HCT116 (cell line): Measurements from ENCODE around the gene INHBE.

ENCODE experiments used
- CEBPB ChIP-seq: IDR thresholded peaks from 2 replicates; pipeline ENCODE4 v1.6.1; 2012; ENCODE audit warnings: low read depth
- CTCF ChIP-seq, 3 experiments: fragments of 200-600 bp in 1 of 3; sonication (generic) in 1 of 3; IDR thresholded peaks in 2 of 3; conservative IDR thresholded peaks in 1 of 3; 2 replicates each; pipeline ENCODE4 v1.5.1; 2012 to 2017; ENCODE audit warnings: low read depth in 2 of 3, low read length in 2 of 3, antibody characterized with exemption in 1 of 3, borderline replicate concordance in 1 of 3, control low read depth in 1 of 3, mild to moderate bottlenecking in 1 of 3, mixed read lengths in 1 of 3, mixed run types in 1 of 3, moderate library complexity in 1 of 3; ENCODE audit not compliant: insufficient read depth in 1 of 3
- EGR1 ChIP-seq: IDR thresholded peaks from 2 replicates; pipeline ENCODE4 v1.6.1; 2012; ENCODE audit warnings: low read depth
- ELF1 ChIP-seq: IDR thresholded peaks from 2 replicates; pipeline ENCODE4 v1.6.1; 2012; ENCODE audit warnings: low read depth, borderline replicate concordance
- EZH2phosphoT487 ChIP-seq: fragments of 200-600 bp; IDR thresholded peaks from 2 replicates; pipeline ENCODE4 v1.6.1; 2018; ENCODE audit warnings: antibody characterized with exemption, borderline replicate concordance
- POLR2A ChIP-seq: IDR thresholded peaks from 2 replicates; pipeline ENCODE4 v1.7.0; 2011; ENCODE audit warnings: borderline replicate concordance; ENCODE audit not compliant: insufficient read depth, insufficient read length; ENCODE audit errors: extremely low read depth
- POLR2AphosphoS5 ChIP-seq: IDR thresholded peaks from 2 replicates; pipeline ENCODE4 v1.6.1; 2011; ENCODE audit warnings: mild to moderate bottlenecking, low read depth, low read length, moderate library complexity
- REST ChIP-seq: IDR thresholded peaks from 2 replicates; pipeline ENCODE4 v1.6.1; 2012; ENCODE audit warnings: low read depth
- SIN3A ChIP-seq: IDR thresholded peaks from 2 replicates; pipeline ENCODE4 v1.6.1; 2012; ENCODE audit warnings: low read depth
- SRF ChIP-seq: IDR thresholded peaks from 2 replicates; pipeline ENCODE4 v1.6.1; 2012; ENCODE audit warnings: low read depth
- ZBTB33 ChIP-seq: IDR thresholded peaks from 2 replicates; pipeline ENCODE4 v1.6.1; 2011; ENCODE audit warnings: mild to moderate bottlenecking, low read length, moderate library complexity; ENCODE audit not compliant: insufficient replicate concordance; ENCODE audit errors: extremely low read depth
- ZNF274 ChIP-seq: fragments of 200-500 bp; sonication (Bioruptor generic); IDR thresholded peaks from 2 replicates; pipeline ENCODE4 v1.6.1; 2014; ENCODE audit warnings: mild to moderate bottlenecking, low read depth, low read length, inconsistent platforms

GRCh38 chr12:57476993-57477709, 22.0 kb downstream of the INHBE start:
- no peak for TF ChIP-seq CTCF (IDR thresholded peaks at IDR 0.05 in 2 of 3, conservative IDR thresholded peaks at IDR 0.05 in 1 of 3; ENCODE audit: borderline replicate concordance in 1 of 3, insufficient read depth in 1 of 3, low read depth in 2 of 3, low read length in 2 of 3)
- no peak for TF ChIP-seq EGR1
- no peak for TF ChIP-seq ZBTB33
- no peak for TF ChIP-seq POLR2AphosphoS5
- TF ChIP-seq SRF: no peak
- TF ChIP-seq ZNF274: no peak
- no peak for TF ChIP-seq ELF1
- TF ChIP-seq POLR2A: no peak
- TF ChIP-seq SIN3A: no peak
- no peak for TF ChIP-seq EZH2phosphoT487
- TF ChIP-seq CEBPB: no peak
- no peak for TF ChIP-seq REST
